A673 (cell line): ENCODE measurements around the gene GPRC5D. TPM values are rescaled to one million over a fixed set of nuclear protein-coding genes. Genes with fewer than 3 reads are reported as not detected.
A peak's percentile ranks its signal among the peaks of the same experiment; 100 is the strongest.

Experiments
- BruUV-seq: library from RNA; stranded (reverse); fragments of 400-500 nt; replicated peaks from 2 replicates; lab custom pipeline; 2021; lab: Mats Ljungman, UMichigan
- CTCF ChIA-PET: fragments of 300-600 bp; sonication (Branson Sonifier 250); formaldehyde crosslinking; loops from one replicate; lab custom pipeline; 2022; ENCODE audit warnings: antibody characterized with exemption; lab: Charles Lee
- POLR2A ChIA-PET: fragments of 300-600 bp; sonication (Branson Sonifier 250); formaldehyde crosslinking; loops from one replicate; lab custom pipeline; 2022; ENCODE audit warnings: antibody characterized with exemption; ENCODE audit not compliant: low non-redundant PET; lab: Charles Lee
- DNase-seq: peaks from one replicate; pipeline ENCODE4 v3.0.0-alpha.2; 2015; ENCODE audit warnings: low spot score
- H3K27ac ChIP-seq: fragments of 200-600 bp; sonication (generic); 2 replicates; pipeline ENCODE4 v1.5.1; 2016; ENCODE audit warnings: mixed run types, low read depth, mild to moderate bottlenecking, mixed read lengths, antibody characterized with exemption, low read length; ENCODE audit not compliant: poor library complexity, severe bottlenecking
- H3K27me3 ChIP-seq: fragments of 200-600 bp; sonication (generic); replicated peaks from 2 replicates; pipeline ENCODE4 v1.6.1; 2017; ENCODE audit warnings: mixed run types, low read depth, mild to moderate bottlenecking, mixed read lengths, antibody characterized with exemption, low read length; ENCODE audit not compliant: insufficient read depth, poor library complexity
- H3K36me3 ChIP-seq: fragments of 200-600 bp; sonication (generic); 2 replicates; pipeline ENCODE4 v1.6.1; 2016; ENCODE audit warnings: mixed run types, mild to moderate bottlenecking, mixed read lengths, antibody characterized with exemption, low read length; ENCODE audit not compliant: insufficient read depth, poor library complexity, severe bottlenecking
- H3K4me1 ChIP-seq: fragments of 200-600 bp; sonication (generic); 2 replicates; pipeline ENCODE4 v1.6.1; 2017; ENCODE audit warnings: mixed run types, mild to moderate bottlenecking, mixed read lengths, antibody characterized with exemption, low read length; ENCODE audit not compliant: insufficient read depth, poor library complexity, severe bottlenecking
- H3K4me3 ChIP-seq: fragments of 200-600 bp; sonication (generic); 2 replicates; pipeline ENCODE4 v1.5.1; 2016; ENCODE audit warnings: low read depth, mixed run types, mild to moderate bottlenecking, mixed read lengths, low read length; ENCODE audit not compliant: poor library complexity, severe bottlenecking
- H3K9me3 ChIP-seq: fragments of 200-600 bp; sonication (generic); 2 replicates; pipeline ENCODE4 v1.6.1; 2016; ENCODE audit warnings: mixed run types, low read depth, mild to moderate bottlenecking, mixed read lengths, antibody characterized with exemption, low read length; ENCODE audit not compliant: poor library complexity, severe bottlenecking
- CTCF ChIP-seq: fragments of 300-800, 200-600 bp; sonication (generic); conservative IDR thresholded peaks from 2 replicates; pipeline ENCODE4 v1.5.1; 2017; ENCODE audit warnings: low read depth, mild to moderate bottlenecking, antibody characterized with exemption, low read length, moderate library complexity, mixed read lengths
- EZH2 ChIP-seq: fragments of 200-600 bp; sonication (generic); IDR thresholded peaks from 2 replicates; pipeline ENCODE4 v1.6.1; 2017; ENCODE audit warnings: borderline replicate concordance, low read depth, mild to moderate bottlenecking, mixed read lengths, antibody characterized with exemption, low read length; ENCODE audit not compliant: poor library complexity, severe bottlenecking
- intact Hi-C: fragments of 100-400 bp; cut with micrococcal nuclease; formaldehyde crosslinking; loops from one replicate; pipeline ENCODE4 v1.10.0; 2022; ENCODE audit not compliant: unreplicated experiment
- total RNA-seq: library from RNA; stranded (reverse); gene quantifications from 2 replicates; pipeline ENCODE4 v1.2.3, GENCODE V29; 2021

Gene GPRC5D
- total RNA-seq, 1 experiment from 2014 or later: not detected

- Histone ChIP-seq H3K4me3 (no peak overlapping the region), H3K4me1 (peaks cover 21% of the 10 kb centered on the region), H3K36me3 (no peaks in the 10 kb centered on the region), H3K9me3 (no peaks in the 10 kb centered on the region), H3K27ac (no peak overlapping the region), H3K27me3 (no peaks in the 10 kb centered on the region)
- ChIA-PET CTCF (no interaction called here), POLR2A (no interaction called here)
- no TSS peak for BruUV-seq
- DNase-seq: no peak
- no peak for TF ChIP-seq EZH2
- no peak for TF ChIP-seq CTCF
- intact Hi-C loops: no loop called here
These were observed 43.1 kb upstream of the GPRC5D start for GRCh38 chr12:12995088-12995487.

- ChIA-PET POLR2A (no interaction called here), CTCF (no interaction called here)
- Histone ChIP-seq H3K4me3 (no peak overlapping the region), H3K27me3 (no peaks in the 10 kb centered on the region), H3K27ac (no peak overlapping the region), H3K36me3 (peaks cover 4% of the 10 kb centered on the region), H3K9me3 (no peaks in the 10 kb centered on the region), H3K4me1 (peaks cover 21% of the 10 kb centered on the region)
- TF ChIP-seq CTCF: no peak
- no peak for TF ChIP-seq EZH2
- no TSS peak for BruUV-seq
- no peak for DNase-seq
- intact Hi-C loops: loop anchor here (2.0 kb wide), 1 partner anchor 215 kb away; no protein-coding TSS in a partner anchor
These were observed 41.4 kb upstream of the GPRC5D start for GRCh38 chr12:12993367-12993766.

GRCh38 chr12:12992418-12993130 lies 40.6 kb upstream of the GPRC5D start:
- ChIA-PET POLR2A (interaction anchor here (0.7 kb wide), 1 partner anchor 24 kb away, joined by 6 read pairs; no protein-coding TSS in a partner anchor), CTCF (no interaction called here)
- intact Hi-C loops: loop anchor here (2.0 kb wide), 1 partner anchor 216 kb away; no protein-coding TSS in a partner anchor
- DNase-seq: peak; percentile 80
- Histone ChIP-seq H3K9me3 (no peaks in the 10 kb centered on the region), H3K36me3 (peaks cover 4% of the 10 kb centered on the region), H3K4me1 (peaks cover 21% of the 10 kb centered on the region), H3K4me3 (peak overlapping the region; percentile 4), H3K27ac (peak overlapping the region; percentile 74), H3K27me3 (no peaks in the 10 kb centered on the region)
- no peak for TF ChIP-seq CTCF
- no peak for TF ChIP-seq EZH2
- no TSS peak for BruUV-seq
